SKM-1 (cell line): ENCODE measurements around the gene TEKT2.
A peak's percentile ranks its signal among the peaks of the same experiment; 100 is the strongest.

Experiments used
- DNase-seq: peaks from one replicate; lab custom pipeline; 2025; ENCODE audit not compliant: unreplicated experiment; lab: John Stamatoyannopoulos, UW

Gene TEKT2

GRCh38 chr1:36087233-36088123, 3.6 kb downstream of the TEKT2 start:
- DNase-seq = no peak

- no peak for DNase-seq
Observed at GRCh38 chr1:36088265-36088576, 4.3 kb downstream of the TEKT2 start.

GRCh38 chr1:36088577-36089392, 4.9 kb downstream of the TEKT2 start, which contains the start of gene ADPRS:
ADPRS (plus strand) TSS chr1:36088892; CDS start chr1:36088905, 13 bp downstream.
- DNase-seq = peak; percentile 86

- DNase-seq = no peak
Observed at GRCh38 chr1:36089393-36090121, 5.7 kb downstream of the TEKT2 start.

- no peak for DNase-seq
Observed at GRCh38 chr1:36091141-36091540, 7.2 kb downstream of the TEKT2 start.

GRCh38 chr1:36091698-36092097, 7.8 kb downstream of the TEKT2 start:
- DNase-seq = no peak

GRCh38 chr1:36092166-36092797, 8.4 kb downstream of the TEKT2 start:
- no peak for DNase-seq

GRCh38 chr1:36092798-36093185, 8.9 kb downstream of the TEKT2 start:
- DNase-seq = no peak

- DNase-seq = no peak
Observed at GRCh38 chr1:36093226-36093625, 9.3 kb downstream of the TEKT2 start.

GRCh38 chr1:36093929-36094328, 10.0 kb downstream of the TEKT2 start:
- no peak for DNase-seq

- DNase-seq = no peak
Observed at GRCh38 chr1:36094621-36095061, 10.7 kb downstream of the TEKT2 start.

GRCh38 chr1:36095760-36096405, 12.0 kb downstream of the TEKT2 start:
- peak; percentile 62 for DNase-seq

- no peak for DNase-seq
Observed at GRCh38 chr1:36096500-36097432, 12.9 kb downstream of the TEKT2 start.

- no peak for DNase-seq
Observed at GRCh38 chr1:36097693-36098585, 14.0 kb downstream of the TEKT2 start.

- DNase-seq = no peak
Observed at GRCh38 chr1:36098650-36099365, 14.9 kb downstream of the TEKT2 start.

- DNase-seq = peak; percentile 49
Observed at GRCh38 chr1:36099681-36100341, 15.9 kb downstream of the TEKT2 start.

GRCh38 chr1:36100376-36100775, 16.5 kb downstream of the TEKT2 start:
- no peak for DNase-seq
